VCaP (cell line): Measurements from ENCODE around the gene RABGAP1.

Source experiments
- H3K27ac ChIP-seq: fragments of 450-650 bp; 2 replicates; pipeline ENCODE4 v1.5.1; 2017
- TF ChIP-seq, protein P1 (sequence below): fragments of 450-650 bp; conservative IDR thresholded peaks from 2 replicates; pipeline ENCODE4 v1.5.1; 2017; ENCODE audit warnings: mild to moderate bottlenecking, moderate library complexity

RABGAP1 gene

DNA sequence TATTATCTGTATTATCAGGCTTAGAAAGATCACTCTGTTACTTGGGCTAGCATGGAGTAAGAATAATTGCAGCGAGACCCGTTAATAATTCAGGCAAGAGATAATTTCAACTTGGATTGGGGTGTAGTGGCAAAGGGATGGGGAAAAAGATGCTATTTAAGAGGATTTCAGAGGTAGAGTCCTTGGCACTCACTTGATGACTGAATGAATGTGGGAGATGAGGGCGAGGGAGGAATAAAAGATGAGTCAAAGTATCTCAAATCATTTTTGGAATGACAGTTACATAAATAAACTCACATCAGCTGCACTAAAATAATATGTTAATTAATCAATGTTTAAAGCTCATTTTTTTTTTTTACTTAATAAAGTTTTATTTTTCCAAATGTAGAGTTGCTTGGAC is 88.2 kb downstream of the RABGAP1 start:
- TF ChIP-seq, protein P1, sequence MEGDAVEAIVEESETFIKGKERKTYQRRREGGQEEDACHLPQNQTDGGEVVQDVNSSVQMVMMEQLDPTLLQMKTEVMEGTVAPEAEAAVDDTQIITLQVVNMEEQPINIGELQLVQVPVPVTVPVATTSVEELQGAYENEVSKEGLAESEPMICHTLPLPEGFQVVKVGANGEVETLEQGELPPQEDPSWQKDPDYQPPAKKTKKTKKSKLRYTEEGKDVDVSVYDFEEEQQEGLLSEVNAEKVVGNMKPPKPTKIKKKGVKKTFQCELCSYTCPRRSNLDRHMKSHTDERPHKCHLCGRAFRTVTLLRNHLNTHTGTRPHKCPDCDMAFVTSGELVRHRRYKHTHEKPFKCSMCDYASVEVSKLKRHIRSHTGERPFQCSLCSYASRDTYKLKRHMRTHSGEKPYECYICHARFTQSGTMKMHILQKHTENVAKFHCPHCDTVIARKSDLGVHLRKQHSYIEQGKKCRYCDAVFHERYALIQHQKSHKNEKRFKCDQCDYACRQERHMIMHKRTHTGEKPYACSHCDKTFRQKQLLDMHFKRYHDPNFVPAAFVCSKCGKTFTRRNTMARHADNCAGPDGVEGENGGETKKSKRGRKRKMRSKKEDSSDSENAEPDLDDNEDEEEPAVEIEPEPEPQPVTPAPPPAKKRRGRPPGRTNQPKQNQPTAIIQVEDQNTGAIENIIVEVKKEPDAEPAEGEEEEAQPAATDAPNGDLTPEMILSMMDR, result no peak
- peak overlapping the region; percentile 85; the same call in 1 of the 2 replicates for H3K27ac ChIP-seq

DNA sequence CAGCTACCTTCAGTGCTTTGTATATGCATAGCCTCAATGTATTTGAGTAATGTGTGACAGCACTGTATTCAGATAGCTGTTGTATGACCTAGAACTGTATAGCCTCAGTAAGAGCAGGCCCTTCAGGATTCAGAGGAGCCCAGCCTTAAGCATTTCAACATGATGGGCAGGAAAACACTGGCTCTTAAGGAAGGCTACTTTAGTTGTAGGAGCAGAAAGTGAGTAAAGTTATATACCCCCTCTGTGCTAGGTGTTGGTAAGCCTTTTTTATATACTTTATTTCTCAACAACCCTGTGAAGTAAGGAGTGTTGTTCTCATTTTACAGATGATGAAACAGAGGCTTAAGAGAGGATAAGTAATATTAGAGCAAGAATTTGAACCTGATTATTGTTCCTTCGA is 91.1 kb downstream of the RABGAP1 start:
- no peak overlapping the region for H3K27ac ChIP-seq
- TF ChIP-seq, protein P1, result no peak

DNA sequence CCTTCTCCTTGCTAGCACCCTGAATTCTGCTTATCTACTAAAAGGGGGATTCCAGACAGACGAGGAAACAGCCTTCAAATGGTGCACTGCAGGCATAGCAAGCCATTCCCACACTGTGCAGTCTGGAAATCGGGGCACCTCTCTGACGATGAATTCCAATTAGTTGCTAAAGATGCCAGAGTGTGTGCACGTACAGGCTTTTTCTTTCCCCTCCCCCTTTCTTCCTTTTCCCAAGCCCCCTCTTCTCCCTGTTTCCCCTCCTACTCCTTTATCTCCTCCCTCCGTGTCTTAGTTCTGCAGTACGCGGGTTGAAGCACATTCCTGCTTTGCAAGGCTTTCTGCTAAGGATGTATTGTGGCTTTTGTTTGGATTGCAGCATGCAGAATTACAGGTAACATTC is 92.5 kb downstream of the RABGAP1 start, which contains the start of gene GPR21:
GPR21 (plus strand) TSS at position 316 of the 400 bp plus-strand sequence. CDS start 900 bp downstream, outside the sequence.
- no peak within 1 kb of the TSS for H3K27ac ChIP-seq
- TF ChIP-seq, protein P1, result no peak

DNA sequence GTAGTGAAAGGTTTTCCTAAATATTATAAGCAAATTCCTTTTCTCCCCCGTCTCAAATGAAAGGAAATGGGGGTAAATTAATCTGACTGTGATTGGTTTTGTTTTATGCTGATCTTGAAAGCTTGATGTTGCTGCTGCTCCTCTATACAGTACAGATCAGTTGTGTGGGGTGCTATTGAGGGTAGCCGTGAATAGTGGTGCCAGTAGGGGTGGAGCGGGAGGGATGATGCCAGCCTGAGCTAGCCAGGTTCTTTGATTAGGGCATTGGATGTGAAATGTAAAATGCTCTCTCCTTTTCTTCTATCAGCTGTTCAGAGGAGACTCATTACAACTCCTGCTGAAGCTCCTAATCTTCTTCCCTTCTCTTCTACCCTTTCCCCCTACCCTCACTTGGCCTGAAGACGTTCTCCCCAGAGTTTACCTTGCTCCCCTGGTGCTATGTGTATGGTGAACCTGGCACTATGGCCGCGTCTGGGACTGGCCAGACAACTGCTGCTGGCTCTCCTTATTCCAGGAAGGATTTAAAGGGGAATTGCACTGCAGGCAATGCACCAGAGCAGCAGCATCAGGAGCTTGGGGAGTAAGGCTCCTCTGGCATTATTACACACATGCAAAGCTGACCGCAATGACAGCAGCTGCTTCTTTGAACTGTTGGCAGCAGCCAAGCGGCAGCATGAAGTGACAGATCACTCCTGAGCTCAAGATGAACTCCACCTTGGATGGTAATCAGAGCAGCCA is 93.2 kb downstream of the RABGAP1 start:
- TF ChIP-seq, protein P1, result no peak
- H3K27ac ChIP-seq, result no peak overlapping the region

DNA sequence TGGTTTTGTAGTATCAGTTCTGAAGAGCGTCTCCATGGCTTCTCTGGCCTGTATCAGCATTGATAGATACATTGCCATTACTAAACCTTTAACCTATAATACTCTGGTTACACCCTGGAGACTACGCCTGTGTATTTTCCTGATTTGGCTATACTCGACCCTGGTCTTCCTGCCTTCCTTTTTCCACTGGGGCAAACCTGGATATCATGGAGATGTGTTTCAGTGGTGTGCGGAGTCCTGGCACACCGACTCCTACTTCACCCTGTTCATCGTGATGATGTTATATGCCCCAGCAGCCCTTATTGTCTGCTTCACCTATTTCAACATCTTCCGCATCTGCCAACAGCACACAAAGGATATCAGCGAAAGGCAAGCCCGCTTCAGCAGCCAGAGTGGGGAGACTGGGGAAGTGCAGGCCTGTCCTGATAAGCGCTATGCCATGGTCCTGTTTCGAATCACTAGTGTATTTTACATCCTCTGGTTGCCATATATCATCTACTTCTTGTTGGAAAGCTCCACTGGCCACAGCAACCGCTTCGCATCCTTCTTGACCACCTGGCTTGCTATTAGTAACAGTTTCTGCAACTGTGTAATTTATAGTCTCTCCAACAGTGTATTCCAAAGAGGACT is 94.2 kb downstream of the RABGAP1 start:
- H3K27ac ChIP-seq, result no peak overlapping the region
- TF ChIP-seq, protein P1, result no peak

DNA sequence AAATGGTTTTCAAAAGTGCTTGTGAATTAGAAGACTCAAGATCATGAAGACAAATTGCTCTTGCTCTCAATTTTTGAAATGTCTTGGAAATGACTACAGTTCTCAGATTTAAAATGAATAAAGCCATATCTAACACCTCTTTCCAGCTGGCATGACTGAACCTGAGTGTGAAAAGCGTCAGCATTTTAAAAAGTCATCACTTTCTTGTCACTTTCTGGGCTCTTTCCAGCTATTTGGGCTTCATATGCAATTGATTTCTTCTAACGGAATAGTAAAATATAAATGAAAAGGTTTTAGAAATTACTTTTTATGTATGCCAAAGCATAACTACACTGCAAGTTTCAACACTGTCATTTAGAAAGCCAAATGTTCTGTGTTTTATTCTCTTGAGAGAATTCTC is 95.0 kb downstream of the RABGAP1 start:
- no peak overlapping the region for H3K27ac ChIP-seq
- TF ChIP-seq, protein P1, result no peak

DNA sequence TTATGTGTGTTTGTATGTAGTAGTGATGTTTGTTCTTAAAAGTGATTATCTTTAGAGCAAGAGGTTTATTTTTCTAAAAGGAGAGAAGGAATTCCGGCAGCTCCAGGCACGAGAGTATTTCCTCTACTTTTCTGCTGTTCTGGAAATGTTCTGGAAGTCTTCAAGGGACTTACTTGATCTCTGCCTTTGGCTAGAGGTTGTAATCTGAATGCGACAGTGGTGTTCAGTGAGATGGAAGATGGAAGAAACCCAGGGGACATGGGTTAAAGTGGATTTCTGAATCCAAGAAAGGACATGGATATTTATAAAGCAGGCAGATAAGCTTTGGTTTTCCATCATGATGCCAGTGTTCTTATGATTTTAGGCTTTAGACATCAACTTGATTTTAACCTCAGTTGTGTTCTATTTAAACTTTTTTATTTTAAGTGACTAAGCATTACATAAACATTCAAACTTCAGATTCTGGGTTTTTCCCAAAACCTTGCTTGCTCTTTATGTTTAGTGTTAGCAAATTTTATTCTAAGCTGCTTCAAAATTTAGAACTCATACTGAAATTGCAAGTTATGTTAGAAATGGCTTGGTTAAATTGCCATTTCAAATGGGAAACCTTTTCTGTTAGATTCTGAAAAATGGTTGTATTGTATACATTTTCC is 96.2 kb downstream of the RABGAP1 start:
- TF ChIP-seq, protein P1, result no peak
- H3K27ac ChIP-seq, result no peak overlapping the region
